ENCODE results near the gene TBX4.

GRCh38 chr17:61508912-61509311 is 56.7 kb downstream of the TBX4 start:
- TF ChIP-seq EZH2 (IDR thresholded peaks at IDR 0.05; ENCODE audit: insufficient read depth, poor library complexity, severe bottlenecking) (no peak), EZH2phosphoT487 (IDR thresholded peaks at IDR 0.05; ENCODE audit: insufficient read depth, low read depth) (no peak)
